Adrenal gland (tissue), 5 donors: ENCODE results near the gene EIF2S2.

ENCODE experiments used
- CTCF ChIP-seq, 6 experiments: fragments of 450-650 bp in 4 of 6; fragments of 200-600 bp in 2 of 6; sonication (generic) in 1 of 6; IDR thresholded peaks; 1 replicate in 5 of 6; 2 replicates in 1 of 6; pipeline versions ENCODE4 v1.5.1 to v1.8.0; 2016 to 2021; ENCODE audit warnings: antibody characterized with exemption in 6 of 6, mild to moderate bottlenecking in 2 of 6, moderate library complexity in 1 of 6
- POLR2A ChIP-seq, 2 donors: fragments of 450-650 bp; IDR thresholded peaks; one replicate each; pipeline ENCODE4 v1.6.1; 2017; ENCODE audit warnings: antibody characterized with exemption in 2 of 2, mild to moderate bottlenecking in 2 of 2, moderate library complexity in 1 of 2
- donor health status: DM: no; HTN: no; CAD: no.

- TF ChIP-seq CTCF (IDR thresholded peaks at IDR 0.05) = no peak
- no peak for TF ChIP-seq POLR2A (IDR thresholded peaks at IDR 0.05)
Measured at GRCh38 chr20:34061695-34062094, 50.3 kb downstream of the EIF2S2 start.
